ENCODE data around the gene SLFN12L. TPM values are rescaled to one million over a fixed set of nuclear protein-coding genes. Genes with fewer than 3 reads are reported as not detected.

Gene SLFN12L
- total RNA-seq, 1 experiment from 2014 or later: not detected

- H3K9me3 ChIP-seq (ENCODE audit: control insufficient read depth, low read depth, low read length): no peaks in the 10 kb centered on the region
- peak within 1 kb of the TSS; percentile 87 for H3K4me2 ChIP-seq (ENCODE audit: insufficient read depth, insufficient read length, low read length)
- H3K9ac ChIP-seq (ENCODE audit: extremely low read depth, insufficient read length, low read length): peak within 1 kb of the TSS; percentile 69
- no peak within 1 kb of the TSS for H2BK20ac ChIP-seq (ENCODE audit: low read depth, low read length, poor library complexity, severe bottlenecking)
- no peaks in the 10 kb centered on the region for H3K4me1 ChIP-seq (ENCODE audit: insufficient read depth, low read length)
- H3K79me2 ChIP-seq (ENCODE audit: insufficient read depth, low read length): no peaks in the 10 kb centered on the region
- H3K27ac Mint-ChIP-seq: peak within 1 kb of the TSS; percentile 96 to 99 (median 99)
- peak within 1 kb of the TSS; percentile 94 for H3K4me3 Mint-ChIP-seq
- TF ChIP-seq, protein P1, sequence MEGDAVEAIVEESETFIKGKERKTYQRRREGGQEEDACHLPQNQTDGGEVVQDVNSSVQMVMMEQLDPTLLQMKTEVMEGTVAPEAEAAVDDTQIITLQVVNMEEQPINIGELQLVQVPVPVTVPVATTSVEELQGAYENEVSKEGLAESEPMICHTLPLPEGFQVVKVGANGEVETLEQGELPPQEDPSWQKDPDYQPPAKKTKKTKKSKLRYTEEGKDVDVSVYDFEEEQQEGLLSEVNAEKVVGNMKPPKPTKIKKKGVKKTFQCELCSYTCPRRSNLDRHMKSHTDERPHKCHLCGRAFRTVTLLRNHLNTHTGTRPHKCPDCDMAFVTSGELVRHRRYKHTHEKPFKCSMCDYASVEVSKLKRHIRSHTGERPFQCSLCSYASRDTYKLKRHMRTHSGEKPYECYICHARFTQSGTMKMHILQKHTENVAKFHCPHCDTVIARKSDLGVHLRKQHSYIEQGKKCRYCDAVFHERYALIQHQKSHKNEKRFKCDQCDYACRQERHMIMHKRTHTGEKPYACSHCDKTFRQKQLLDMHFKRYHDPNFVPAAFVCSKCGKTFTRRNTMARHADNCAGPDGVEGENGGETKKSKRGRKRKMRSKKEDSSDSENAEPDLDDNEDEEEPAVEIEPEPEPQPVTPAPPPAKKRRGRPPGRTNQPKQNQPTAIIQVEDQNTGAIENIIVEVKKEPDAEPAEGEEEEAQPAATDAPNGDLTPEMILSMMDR (conservative IDR thresholded peaks at IDR 0.05): no peak
- no peak within 1 kb of the TSS for H4K8ac ChIP-seq (replicated peaks; ENCODE audit: insufficient read length, low read depth, low read length)
- peak; percentile 91 for DNase-seq
- no peaks in the 10 kb centered on the region for H3K27me3 ChIP-seq (ENCODE audit: insufficient read depth, low read length)
- H3K56ac ChIP-seq (ENCODE audit: insufficient read length, low read depth, low read length): no peak within 1 kb of the TSS
- no peak within 1 kb of the TSS for H2BK120ac ChIP-seq (ENCODE audit: low read depth, low read length, poor library complexity, severe bottlenecking)
- no peak within 1 kb of the TSS for H3K27ac ChIP-seq (ENCODE audit: insufficient read length, low read depth, low read length)
- no CpG with 5 or more reads among the region's 45 CpGs for WGBS (ENCODE audit: extremely low coverage, insufficient read length, low lambda C conversion rate)
- no peaks in the 10 kb centered on the region for H3K9me3 Mint-ChIP-seq
- H4K91ac ChIP-seq (ENCODE audit: insufficient read length, low read depth, low read length): no peak within 1 kb of the TSS
- no peaks in the 10 kb centered on the region for H3K79me1 ChIP-seq (ENCODE audit: insufficient read depth, low read depth, low read length, poor library complexity, severe bottlenecking)
- H3K4ac ChIP-seq (ENCODE audit: low read depth, low read length): no peak within 1 kb of the TSS
- no peak within 1 kb of the TSS for H3K23ac ChIP-seq (ENCODE audit: insufficient read length, low read depth, low read length)
- H3K14ac ChIP-seq (ENCODE audit: insufficient read depth, low read length): peak within 1 kb of the TSS; percentile 72
- peaks cover 9 to 10% of the 10 kb centered on the region in 2 experiments for H3K4me1 Mint-ChIP-seq
- no peaks in the 10 kb centered on the region for H4K20me1 ChIP-seq (ENCODE audit: control insufficient read depth, insufficient read depth, insufficient read length)
- no peak within 1 kb of the TSS for H2AK5ac ChIP-seq (ENCODE audit: insufficient read length, low read length)
- H3K18ac ChIP-seq (ENCODE audit: insufficient read length, low read depth, low read length): peak within 1 kb of the TSS; percentile 30
- peaks cover 8% of the 10 kb centered on the region for H3K23me2 ChIP-seq (ENCODE audit: insufficient read length, low read depth, low read length, poor library complexity, severe bottlenecking)
- no peak within 1 kb of the TSS for H2BK12ac ChIP-seq (ENCODE audit: insufficient read length, low read depth, low read length)
- no peak within 1 kb of the TSS for H2BK15ac ChIP-seq (ENCODE audit: low read depth, low read length)
- H2BK5ac ChIP-seq (ENCODE audit: insufficient read length, low read length): no peak within 1 kb of the TSS
- peaks cover 0 to 18% (median 4%) of the 10 kb centered on the region in 3 experiments; a peak in 3 of 7 replicates for H3K36me3 Mint-ChIP-seq (ENCODE audit: insufficient read depth in 1 of 3, low read depth in 3 of 3)
- H3K27me3 Mint-ChIP-seq (ENCODE audit: low read depth): peaks cover 4% of the 10 kb centered on the region
- H4K5ac ChIP-seq (ENCODE audit: insufficient read length, low read depth, low read length): peak within 1 kb of the TSS; percentile 19
- no peak within 1 kb of the TSS for H3T11ph ChIP-seq (ENCODE audit: low read length)
- no peak within 1 kb of the TSS for H2AFZ ChIP-seq (ENCODE audit: low read length)
These were observed 40.9 kb upstream of the SLFN12L start, which contains the start of gene PEX12 for GRCh38 chr17:35578197-35578928. TSS of gene PEX12 (minus strand) at chr17:35578571. CDS start at chr17:35578021, 550 bp downstream.
